HepG2 (cell line): ENCODE data around the gene IQCE.

Experiments
- ELF1 ChIP-seq: sonication (generic); formaldehyde crosslinking; IDR thresholded peaks from 2 replicates; pipeline ENCODE4 v1.4.0; 2020; ENCODE audit warnings: missing genetic modification reagents
- POLR2AphosphoS5 ChIP-seq: IDR thresholded peaks from 2 replicates; pipeline ENCODE4 v1.6.1; 2012; ENCODE audit warnings: low read depth, low read length
- RBFOX2 ChIP-seq: fragments of 200-400 bp; formaldehyde crosslinking; IDR thresholded peaks from 2 replicates; pipeline ENCODE4 v1.6.1; 2017; ENCODE audit warnings: low read depth, mild to moderate bottlenecking, low read length
- TAF1 ChIP-seq: sonication (generic); formaldehyde crosslinking; IDR thresholded peaks from 2 replicates; pipeline ENCODE4 v1.4.0; 2020; ENCODE audit warnings: missing genetic modification reagents
- ZNF724P ChIP-seq: sonication (generic); formaldehyde crosslinking; IDR thresholded peaks from 2 replicates; pipeline ENCODE4 v1.8.0; 2022; ENCODE audit warnings: missing genetic modification reagents, borderline replicate concordance
- ZNF772 ChIP-seq: sonication (generic); formaldehyde crosslinking; IDR thresholded peaks from 2 replicates; pipeline ENCODE4 v1.5.0; 2020; ENCODE audit warnings: mild to moderate bottlenecking, missing genetic modification reagents
- TF ChIP-seq, protein P1 (sequence below): sonication (generic); formaldehyde crosslinking; IDR thresholded peaks from 2 replicates; pipeline ENCODE4 v1.5.0; 2020; ENCODE audit warnings: mild to moderate bottlenecking, missing genetic modification reagents, moderate library complexity
- TF ChIP-seq, protein P2 (sequence below): sonication (generic); formaldehyde crosslinking; IDR thresholded peaks from 2 replicates; pipeline ENCODE4 v1.4.0; 2020; ENCODE audit warnings: mild to moderate bottlenecking, low read depth, missing genetic modification reagents
- TF ChIP-seq, protein P3 (sequence below): sonication (generic); formaldehyde crosslinking; IDR thresholded peaks from 2 replicates; pipeline ENCODE4 v1.8.1; 2023; ENCODE audit warnings: mild to moderate bottlenecking, missing genetic modification reagents, borderline replicate concordance
- TF ChIP-seq, protein P4 (sequence below): sonication (generic); formaldehyde crosslinking; IDR thresholded peaks from 2 replicates; pipeline ENCODE4 v1.5.0; 2020; ENCODE audit warnings: missing genetic modification reagents

DNA sequence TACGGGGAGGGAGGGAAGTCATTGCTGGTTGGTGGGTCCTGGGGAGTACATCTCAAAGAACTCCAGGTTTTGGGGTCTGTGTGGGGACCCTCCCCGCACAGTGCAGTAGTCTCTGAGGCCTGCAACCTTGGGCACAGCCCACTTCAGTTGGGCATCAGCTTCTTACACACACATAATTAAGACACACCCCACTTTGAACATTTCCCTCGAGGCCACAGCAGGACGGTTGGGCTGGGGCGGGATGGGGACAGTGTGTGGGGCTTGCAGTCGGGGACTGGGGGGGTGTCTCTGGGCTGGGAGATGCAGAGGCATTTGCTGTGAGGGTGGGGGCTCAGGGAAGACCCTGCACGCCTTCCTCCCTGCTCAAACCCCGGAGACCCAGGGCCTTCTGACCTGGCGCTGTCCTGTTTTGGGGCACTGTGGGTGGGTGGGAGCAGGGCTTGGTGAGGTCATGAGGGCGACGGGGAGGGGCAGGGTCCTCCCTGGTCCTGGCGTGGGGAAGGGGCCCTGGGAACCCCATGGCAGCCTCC is 38.0 kb upstream of the IQCE start:
- TF ChIP-seq TAF1 (no peak), ZNF772 (CRISPR knock-in tag) (no peak), ELF1 (no peak), POLR2AphosphoS5 (no peak), RBFOX2 (no peak), ZNF724P (CRISPR knock-in tag) (no peak)
- TF ChIP-seq, protein P1, sequence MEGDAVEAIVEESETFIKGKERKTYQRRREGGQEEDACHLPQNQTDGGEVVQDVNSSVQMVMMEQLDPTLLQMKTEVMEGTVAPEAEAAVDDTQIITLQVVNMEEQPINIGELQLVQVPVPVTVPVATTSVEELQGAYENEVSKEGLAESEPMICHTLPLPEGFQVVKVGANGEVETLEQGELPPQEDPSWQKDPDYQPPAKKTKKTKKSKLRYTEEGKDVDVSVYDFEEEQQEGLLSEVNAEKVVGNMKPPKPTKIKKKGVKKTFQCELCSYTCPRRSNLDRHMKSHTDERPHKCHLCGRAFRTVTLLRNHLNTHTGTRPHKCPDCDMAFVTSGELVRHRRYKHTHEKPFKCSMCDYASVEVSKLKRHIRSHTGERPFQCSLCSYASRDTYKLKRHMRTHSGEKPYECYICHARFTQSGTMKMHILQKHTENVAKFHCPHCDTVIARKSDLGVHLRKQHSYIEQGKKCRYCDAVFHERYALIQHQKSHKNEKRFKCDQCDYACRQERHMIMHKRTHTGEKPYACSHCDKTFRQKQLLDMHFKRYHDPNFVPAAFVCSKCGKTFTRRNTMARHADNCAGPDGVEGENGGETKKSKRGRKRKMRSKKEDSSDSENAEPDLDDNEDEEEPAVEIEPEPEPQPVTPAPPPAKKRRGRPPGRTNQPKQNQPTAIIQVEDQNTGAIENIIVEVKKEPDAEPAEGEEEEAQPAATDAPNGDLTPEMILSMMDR (CRISPR knock-in tag): no peak
- TF ChIP-seq, protein P2, sequence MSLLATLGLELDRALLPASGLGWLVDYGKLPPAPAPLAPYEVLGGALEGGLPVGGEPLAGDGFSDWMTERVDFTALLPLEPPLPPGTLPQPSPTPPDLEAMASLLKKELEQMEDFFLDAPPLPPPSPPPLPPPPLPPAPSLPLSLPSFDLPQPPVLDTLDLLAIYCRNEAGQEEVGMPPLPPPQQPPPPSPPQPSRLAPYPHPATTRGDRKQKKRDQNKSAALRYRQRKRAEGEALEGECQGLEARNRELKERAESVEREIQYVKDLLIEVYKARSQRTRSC (CRISPR knock-in tag): no peak
- TF ChIP-seq, protein P3, sequence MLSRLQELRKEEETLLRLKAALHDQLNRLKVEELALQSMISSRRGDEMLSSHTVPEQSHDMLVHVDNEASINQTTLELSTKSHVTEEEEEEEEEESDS (CRISPR knock-in tag): no peak
- TF ChIP-seq, protein P4, sequence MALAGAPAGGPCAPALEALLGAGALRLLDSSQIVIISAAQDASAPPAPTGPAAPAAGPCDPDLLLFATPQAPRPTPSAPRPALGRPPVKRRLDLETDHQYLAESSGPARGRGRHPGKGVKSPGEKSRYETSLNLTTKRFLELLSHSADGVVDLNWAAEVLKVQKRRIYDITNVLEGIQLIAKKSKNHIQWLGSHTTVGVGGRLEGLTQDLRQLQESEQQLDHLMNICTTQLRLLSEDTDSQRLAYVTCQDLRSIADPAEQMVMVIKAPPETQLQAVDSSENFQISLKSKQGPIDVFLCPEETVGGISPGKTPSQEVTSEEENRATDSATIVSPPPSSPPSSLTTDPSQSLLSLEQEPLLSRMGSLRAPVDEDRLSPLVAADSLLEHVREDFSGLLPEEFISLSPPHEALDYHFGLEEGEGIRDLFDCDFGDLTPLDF: no peak
